Medulla oblongata (tissue), 1 donor: ENCODE measurements around the gene SH3RF3.

Experiments
- DNase-seq: peaks from one replicate; pipeline ENCODE4 v3.0.0-alpha.2; 2015; ENCODE audit errors: extremely low spot score

SH3RF3 gene

DNA sequence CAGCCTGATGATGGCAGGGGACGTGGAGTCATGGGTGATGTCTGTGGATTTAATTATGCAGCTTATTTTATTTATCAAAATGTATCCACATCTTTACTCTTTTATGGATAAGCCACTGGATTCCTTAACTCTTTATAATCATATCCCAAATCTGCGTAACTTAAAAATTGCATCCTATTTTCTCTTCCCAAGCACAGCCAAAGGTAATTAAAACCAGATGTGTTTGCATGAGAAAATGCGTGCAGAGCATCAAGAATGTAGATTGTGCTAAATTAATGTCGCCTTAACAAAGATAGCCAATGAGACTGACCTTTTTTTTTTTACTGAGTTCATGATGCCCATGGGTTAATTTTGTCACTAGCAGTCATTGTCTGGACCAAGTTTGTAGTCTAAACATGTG lies 10.0 kb downstream of the SH3RF3 start:
- no peak for DNase-seq

- DNase-seq: no peak
Observed at GRCh38 chr2:109139865-109140396, 10.9 kb downstream of the SH3RF3 start.

DNA sequence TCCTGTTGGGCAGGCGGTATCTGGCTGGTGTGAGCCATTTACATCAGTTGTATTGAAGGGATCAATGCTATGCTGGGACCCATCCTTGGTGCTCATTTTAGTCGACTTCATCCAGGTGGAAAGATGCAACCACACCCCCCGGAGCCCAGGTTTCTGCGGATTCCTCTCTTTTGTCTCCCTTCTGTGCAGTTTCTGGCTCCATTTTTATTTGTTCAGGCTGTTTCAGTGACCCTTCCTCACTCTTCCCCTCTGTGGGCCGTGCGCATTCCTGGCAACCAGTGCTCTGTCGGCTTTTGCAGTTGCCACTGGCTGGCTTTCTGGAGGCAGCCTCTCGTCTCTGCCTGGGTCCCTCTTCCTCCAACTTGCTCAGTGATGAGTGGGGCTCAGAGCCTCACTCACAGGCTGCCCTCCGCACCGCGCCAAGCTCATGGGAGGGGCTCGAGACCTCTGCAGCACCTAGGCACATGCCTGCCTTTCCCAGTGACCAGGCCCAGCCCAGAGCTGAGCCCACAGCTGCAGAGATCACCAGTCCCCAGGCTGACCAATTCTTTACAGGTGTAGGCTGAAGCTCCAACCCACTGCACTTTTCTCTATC lies 12.1 kb downstream of the SH3RF3 start:
- DNase-seq: no peak

DNA sequence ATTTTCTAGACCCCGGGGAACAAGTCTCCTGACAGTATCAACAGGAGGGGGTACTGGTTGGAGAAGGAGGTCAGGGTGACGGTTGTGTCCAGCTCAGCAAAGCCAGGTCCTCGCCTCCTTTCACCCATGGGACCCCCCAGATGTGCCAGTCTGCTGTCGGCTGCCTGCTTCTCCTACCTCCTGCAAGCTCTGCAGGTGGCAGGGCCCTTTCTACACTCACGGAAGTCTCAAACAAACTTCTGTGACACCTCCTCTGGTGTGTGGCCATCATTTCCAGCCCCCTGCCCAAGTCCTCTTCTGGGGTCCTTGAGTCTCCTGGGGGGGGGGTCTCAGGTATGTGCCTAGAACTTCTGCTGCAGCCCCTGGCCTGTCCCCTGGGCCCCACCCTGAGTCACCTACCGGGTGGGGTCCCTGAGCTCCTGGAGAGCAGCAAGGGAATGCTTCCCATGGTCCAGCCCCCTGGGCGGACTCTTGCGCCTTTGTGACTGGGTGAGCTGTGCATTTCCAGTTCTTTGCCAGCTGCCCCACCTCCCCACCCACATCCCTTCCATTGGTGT lies 12.8 kb downstream of the SH3RF3 start:
- DNase-seq: no peak

DNA sequence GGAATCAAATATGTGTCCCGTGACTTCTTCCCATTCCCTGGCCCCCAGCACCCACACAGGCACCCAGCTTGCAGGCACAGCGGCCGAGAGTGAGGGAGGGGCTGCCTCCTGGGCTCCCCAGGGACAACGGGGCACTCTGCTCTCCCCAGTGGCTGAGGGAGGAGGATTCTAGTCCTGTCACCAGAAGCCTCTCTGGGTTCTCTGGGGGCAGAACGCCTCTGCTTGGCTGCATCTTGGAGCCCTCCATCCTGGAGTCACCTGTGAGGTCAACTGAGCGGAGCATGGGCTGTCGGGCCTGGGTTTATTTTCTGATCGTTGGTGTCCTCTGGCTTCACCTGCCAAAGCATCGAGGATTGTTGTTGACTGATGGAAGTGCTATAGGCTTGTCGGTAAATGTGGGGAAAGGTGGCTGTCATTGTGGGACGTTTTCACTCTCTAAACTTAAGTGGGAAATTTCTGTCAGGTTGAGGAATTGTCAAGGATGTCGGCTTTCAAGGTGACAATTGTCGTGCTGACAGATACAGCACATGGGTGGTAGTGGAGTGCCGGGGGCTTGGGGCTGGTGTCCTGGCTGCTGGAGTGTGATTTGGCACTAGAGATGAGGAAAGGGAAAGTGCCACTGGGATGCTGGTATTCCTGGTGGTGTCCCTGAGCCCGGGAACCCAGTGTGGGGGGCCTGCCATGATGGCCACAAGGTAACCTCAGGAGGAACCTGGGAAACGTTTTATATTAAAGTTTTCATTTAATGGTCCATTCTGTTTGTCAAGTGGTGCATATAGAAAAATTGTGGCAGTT lies 13.6 kb downstream of the SH3RF3 start:
- DNase-seq: no peak

GRCh38 chr2:109143214-109144187 lies 14.5 kb downstream of the SH3RF3 start:
- DNase-seq: no peak

DNA sequence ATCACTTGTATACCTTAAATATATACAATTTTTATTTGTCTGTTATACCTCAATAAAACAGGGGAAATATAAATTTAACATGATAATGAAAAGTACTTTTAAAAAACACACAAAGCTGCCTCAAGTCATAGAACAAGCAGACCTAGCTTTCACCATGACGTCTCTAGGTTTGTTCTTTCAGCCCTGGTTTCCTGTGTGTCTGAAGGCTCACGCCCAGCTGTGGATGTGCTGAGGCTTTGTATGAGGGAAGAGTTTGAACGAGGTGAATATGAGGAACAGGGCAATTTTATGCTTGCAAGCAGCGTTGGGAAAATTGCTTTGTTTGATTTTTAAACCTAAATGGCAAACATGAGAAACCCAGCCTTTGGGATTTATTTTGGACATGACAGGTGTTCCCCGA lies 15.3 kb downstream of the SH3RF3 start:
- DNase-seq: no peak

- no peak for DNase-seq
Observed at GRCh38 chr2:109144721-109145120, 15.7 kb downstream of the SH3RF3 start.

GRCh38 chr2:109145286-109145685 lies 16.3 kb downstream of the SH3RF3 start:
- DNase-seq: no peak

GRCh38 chr2:109147405-109147804 lies 18.4 kb downstream of the SH3RF3 start:
- DNase-seq: no peak

GRCh38 chr2:109148117-109148746 lies 19.2 kb downstream of the SH3RF3 start:
- DNase-seq: no peak

DNA sequence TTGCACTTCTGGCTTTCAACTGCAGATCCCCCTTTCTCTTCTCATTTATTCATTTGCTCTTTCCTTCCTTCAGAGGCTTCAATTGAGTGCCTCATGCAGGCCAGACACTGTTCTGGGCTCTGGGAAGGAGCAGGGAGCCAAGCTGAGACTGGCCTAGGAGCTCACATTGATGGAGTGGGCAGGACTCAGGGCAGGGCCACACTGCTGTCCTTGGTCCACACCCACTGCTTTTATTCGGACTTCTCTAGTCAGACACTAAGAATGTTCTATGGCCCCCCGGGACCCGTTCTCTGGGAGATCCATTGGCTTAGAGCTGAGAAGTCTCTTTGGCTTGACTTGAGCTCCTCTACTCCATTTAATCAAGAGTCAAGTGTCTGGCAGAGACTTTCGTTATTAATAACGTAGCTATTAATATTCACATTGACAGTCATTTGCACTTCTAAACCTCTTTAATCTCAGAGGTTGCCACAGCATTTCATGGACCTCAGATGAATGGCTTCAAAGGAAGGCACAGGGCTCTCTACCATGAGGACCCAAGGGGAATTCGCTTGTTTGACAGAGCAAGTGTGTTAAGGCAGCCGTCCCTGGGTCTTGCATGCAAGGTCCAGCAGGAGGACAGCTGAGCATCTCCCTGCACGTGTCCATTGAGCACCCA lies 20.1 kb downstream of the SH3RF3 start:
- DNase-seq: no peak

DNA sequence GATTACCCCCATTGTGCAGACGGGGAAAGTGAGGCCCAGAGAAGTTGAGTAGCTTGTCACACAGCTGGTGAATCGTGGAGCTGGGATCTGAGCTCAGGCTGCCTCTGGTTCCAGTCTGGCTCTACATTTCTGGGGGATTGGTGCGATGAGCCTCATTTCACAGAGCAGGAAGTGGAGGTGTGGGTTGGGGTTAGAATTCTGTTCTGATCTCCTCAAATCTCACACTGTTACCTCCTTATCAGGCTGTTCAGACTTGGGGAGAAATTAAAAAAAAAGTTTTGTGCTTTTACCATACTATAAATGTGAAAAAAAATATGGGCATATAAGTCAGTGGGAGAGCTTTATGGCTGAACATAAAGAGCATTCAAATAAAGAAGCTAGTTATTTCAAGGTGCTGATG lies 21.6 kb downstream of the SH3RF3 start:
- DNase-seq: no peak

DNA sequence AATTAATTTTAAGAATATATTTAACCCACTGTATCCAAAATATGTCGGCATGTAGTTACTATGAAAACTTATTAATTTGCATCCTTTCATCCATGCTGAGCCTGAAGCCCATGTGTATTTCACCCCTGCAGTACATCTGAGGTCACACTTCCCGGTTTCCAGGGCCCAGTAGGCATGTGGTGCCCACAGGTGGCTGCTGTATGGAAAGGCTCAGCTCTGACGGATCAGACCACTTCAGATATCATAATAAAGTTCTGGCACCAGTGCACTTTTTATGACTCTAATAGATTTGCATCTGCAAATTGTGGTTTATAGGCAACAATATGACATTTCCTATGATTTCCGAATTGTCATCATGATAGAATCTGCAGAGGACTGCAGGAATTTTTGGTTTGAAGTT lies 22.5 kb downstream of the SH3RF3 start:
- DNase-seq: no peak

DNA sequence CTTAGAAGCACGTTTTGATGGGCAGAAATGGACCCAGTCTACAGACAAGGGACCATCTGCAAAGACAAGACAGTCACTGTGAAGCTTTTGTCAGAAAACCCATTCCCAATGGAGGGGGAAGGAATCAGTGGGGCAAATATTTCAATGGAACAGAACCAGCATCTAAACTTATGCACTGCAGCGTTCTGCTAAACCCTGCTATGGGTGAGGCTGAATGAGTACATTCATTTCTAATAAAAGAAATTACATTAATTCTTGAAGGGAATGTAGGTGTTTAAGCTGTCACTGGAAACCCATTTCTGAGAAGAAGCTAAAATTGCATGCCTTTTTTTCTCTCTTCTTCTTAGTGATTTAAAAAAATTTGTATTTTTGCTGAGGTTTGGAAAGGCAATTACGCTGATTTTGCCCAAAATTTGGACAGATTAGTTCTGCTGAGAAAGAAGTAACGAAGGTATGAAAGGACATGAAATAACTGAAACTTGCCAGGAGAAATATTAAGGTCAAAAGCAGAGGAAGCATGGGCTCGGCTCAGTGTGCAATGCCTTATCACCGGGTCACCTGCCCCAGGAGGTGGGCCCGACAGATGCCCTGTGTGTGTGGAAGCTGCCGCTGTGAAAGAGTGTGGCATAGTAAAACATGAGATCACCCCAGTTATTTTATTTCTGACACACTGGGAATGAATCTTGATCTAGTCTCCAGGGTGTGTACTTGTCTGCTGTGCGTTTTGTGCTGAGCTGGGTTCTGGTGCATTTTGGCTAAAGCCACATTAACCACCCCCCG lies 24.2 kb downstream of the SH3RF3 start:
- DNase-seq: no peak

DNA sequence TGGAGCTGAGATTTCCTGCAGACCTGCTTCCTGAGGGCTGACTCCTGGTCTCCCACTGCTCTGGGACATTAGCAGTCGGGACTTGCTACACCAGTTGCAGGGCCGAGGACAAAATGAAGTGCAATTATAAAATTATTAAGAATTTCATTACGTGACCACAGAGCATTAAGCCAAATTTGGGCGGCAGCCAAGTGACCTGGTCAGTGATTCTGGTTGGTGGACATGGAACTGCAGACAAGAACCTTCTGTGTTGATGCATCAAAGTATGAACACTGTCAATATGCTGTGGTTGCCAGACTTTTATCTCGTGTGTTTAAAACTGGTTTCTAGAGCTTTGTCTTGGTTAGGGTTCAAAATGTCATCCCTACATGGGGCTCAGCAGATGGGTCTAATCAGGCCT lies 24.8 kb downstream of the SH3RF3 start:
- DNase-seq: no peak

GRCh38 chr2:109154226-109154625 lies 25.2 kb downstream of the SH3RF3 start:
- no peak for DNase-seq

DNA sequence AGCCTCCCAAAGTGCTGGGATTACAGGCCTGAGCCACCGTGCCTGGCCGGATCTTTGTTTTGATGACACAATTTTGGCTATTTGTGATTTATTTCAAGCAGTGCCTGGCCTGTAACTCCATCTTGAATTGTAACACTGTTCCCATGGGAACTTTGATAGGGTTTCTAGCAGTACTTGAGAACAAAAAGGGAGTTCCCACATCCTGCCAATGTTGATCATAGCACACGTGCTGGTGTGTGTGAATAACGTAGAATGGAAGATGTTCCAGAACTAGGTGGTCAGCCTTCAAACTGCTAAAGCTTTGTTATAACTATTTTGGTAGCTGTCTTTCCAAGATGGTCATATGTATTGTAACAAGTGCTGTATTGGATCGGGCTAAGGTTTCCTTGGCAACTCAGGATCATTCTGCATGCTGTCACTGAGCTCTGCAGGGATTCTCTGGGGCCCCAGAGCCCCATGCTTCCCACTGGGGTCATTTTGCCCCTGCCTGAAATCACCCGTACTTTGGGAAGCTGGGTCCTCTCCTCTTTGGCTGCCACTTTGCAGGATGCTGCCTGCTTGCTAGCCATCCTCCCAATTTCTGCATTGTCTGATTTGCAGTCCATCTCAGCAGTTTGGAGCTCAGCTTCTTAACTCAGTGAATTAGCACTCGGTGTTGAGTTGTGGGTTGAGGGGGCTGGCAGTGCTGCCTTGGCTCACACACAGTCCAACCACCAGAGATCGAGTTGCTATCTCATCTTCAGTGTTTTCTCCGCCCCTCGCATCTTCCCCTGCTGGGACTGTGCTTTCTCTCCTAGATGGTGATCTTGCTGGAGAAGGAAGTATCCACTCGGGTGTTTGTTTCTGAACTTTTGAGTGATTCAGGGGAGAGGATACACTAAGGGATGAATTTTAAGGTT lies 26.8 kb downstream of the SH3RF3 start:
- DNase-seq: no peak

- DNase-seq: no peak
Observed at GRCh38 chr2:109157563-109158105, 28.6 kb downstream of the SH3RF3 start.
